GM19397 (cell line): ENCODE data around the gene CD86.
"Not testable (repeated sequence)": the region's sequence is repeated elsewhere in the genome, so short reads cannot be mapped to it uniquely, and the experiment has no call there.

ENCODE experiments used
- ATAC-seq: cut with Tn5 transposase; IDR thresholded peaks from one replicate; pipeline ENCODE4 v1.9.1; 2021; ENCODE audit warnings: mild to moderate bottlenecking, moderate library complexity; ENCODE audit not compliant: unreplicated experiment

CD86 gene

GRCh38 chr3:122055215-122055614 lies at the start of gene CD86:
TSS of gene CD86 (plus strand) at chr3:122055362. CDS start at chr3:122055490, 128 bp downstream.
- peak; percentile 93 for ATAC-seq

GRCh38 chr3:122006267-122006666 lies 48.9 kb upstream of the CD86 start:
- ATAC-seq = no peak

- no peak for ATAC-seq
Observed at GRCh38 chr3:122008166-122008565, 47.0 kb upstream of the CD86 start.

GRCh38 chr3:122010506-122010905 lies 44.7 kb upstream of the CD86 start:
- no peak for ATAC-seq

- ATAC-seq = no peak
Observed at GRCh38 chr3:122011396-122011795, 43.8 kb upstream of the CD86 start.

- ATAC-seq = no peak
Observed at GRCh38 chr3:122012821-122013220, 42.3 kb upstream of the CD86 start.

GRCh38 chr3:122013448-122013925 lies 41.7 kb upstream of the CD86 start:
- no peak for ATAC-seq

GRCh38 chr3:122014741-122015140 lies 40.4 kb upstream of the CD86 start:
- peak; percentile 84 for ATAC-seq

GRCh38 chr3:122019493-122019892 lies 35.7 kb upstream of the CD86 start:
- ATAC-seq = no peak

- no peak for ATAC-seq
Observed at GRCh38 chr3:122021037-122021436, 34.1 kb upstream of the CD86 start.

GRCh38 chr3:122021811-122022401 lies 33.3 kb upstream of the CD86 start, which contains the start of gene ILDR1:
TSS of gene ILDR1 (minus strand) at chr3:122022247. CDS start at chr3:122022077, 170 bp downstream.
- peak; percentile 53 for ATAC-seq

- no peak for ATAC-seq
Observed at GRCh38 chr3:122023335-122023910, 31.7 kb upstream of the CD86 start.

GRCh38 chr3:122024800-122025199 lies 30.4 kb upstream of the CD86 start:
- ATAC-seq = no peak

GRCh38 chr3:122025296-122025695 lies 29.9 kb upstream of the CD86 start:
- ATAC-seq = peak; percentile 77

- ATAC-seq = peak; percentile 61
Observed at GRCh38 chr3:122030381-122031122, 24.6 kb upstream of the CD86 start.

GRCh38 chr3:122031123-122031468 lies 24.1 kb upstream of the CD86 start:
- peak; percentile 32 for ATAC-seq

- no peak for ATAC-seq
Observed at GRCh38 chr3:122032531-122032930, 22.6 kb upstream of the CD86 start.

- ATAC-seq = no peak
Observed at GRCh38 chr3:122033023-122033422, 22.1 kb upstream of the CD86 start.

GRCh38 chr3:122047296-122047695 lies 7.9 kb upstream of the CD86 start:
- not testable (repeated sequence) for ATAC-seq

- ATAC-seq = not testable (repeated sequence)
Observed at GRCh38 chr3:122047773-122048172, 7.4 kb upstream of the CD86 start.

- no peak for ATAC-seq
Observed at GRCh38 chr3:122052968-122053367, 2.2 kb upstream of the CD86 start.

- no peak for ATAC-seq
Observed at GRCh38 chr3:122057671-122058070, 2.5 kb downstream of the CD86 start.
